Measurements from ENCODE around the gene MTARC2.

DNA sequence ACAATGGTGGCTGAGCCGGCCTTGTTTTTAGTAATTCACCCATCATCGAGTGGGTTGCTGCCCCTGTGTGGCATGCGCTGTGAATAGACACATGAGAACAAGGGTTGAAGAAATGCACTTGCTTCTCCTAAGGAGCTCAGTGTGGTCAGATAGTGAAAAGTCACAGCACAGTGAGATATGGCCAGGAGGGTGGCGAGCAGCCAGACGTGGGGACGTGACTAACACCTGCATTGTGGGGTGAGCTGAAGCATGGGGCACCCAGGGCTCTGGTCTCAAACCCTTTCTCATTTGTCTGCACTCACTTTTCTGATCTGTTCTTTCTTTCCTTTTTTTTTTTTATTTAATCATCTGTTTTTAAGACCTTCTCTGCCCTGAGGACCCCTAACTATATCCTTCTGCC is 52.1 kb downstream of the MTARC2 start:
- TF ChIP-seq, protein P1, sequence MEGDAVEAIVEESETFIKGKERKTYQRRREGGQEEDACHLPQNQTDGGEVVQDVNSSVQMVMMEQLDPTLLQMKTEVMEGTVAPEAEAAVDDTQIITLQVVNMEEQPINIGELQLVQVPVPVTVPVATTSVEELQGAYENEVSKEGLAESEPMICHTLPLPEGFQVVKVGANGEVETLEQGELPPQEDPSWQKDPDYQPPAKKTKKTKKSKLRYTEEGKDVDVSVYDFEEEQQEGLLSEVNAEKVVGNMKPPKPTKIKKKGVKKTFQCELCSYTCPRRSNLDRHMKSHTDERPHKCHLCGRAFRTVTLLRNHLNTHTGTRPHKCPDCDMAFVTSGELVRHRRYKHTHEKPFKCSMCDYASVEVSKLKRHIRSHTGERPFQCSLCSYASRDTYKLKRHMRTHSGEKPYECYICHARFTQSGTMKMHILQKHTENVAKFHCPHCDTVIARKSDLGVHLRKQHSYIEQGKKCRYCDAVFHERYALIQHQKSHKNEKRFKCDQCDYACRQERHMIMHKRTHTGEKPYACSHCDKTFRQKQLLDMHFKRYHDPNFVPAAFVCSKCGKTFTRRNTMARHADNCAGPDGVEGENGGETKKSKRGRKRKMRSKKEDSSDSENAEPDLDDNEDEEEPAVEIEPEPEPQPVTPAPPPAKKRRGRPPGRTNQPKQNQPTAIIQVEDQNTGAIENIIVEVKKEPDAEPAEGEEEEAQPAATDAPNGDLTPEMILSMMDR (IDR thresholded peaks at IDR 0.05): no peak
- TF ChIP-seq TP53 (CRISPR knock-in tag; IDR thresholded peaks at IDR 0.05) (no peak), SMC3 (IDR thresholded peaks at IDR 0.05) (no peak), RCOR1 (IDR thresholded peaks at IDR 0.05; ENCODE audit: low read depth, low read length) (no peak)
